ENCODE results near the gene PCSK1.
"Not testable (repeated sequence)": the region's sequence is repeated elsewhere in the genome, so short reads cannot be mapped to it uniquely, and the experiment has no call there.

Gene PCSK1

GRCh38 chr5:96374653-96375052 lies 58.4 kb downstream of the PCSK1 start:
- no peak for DNase-seq (ENCODE audit: low read depth in 1 of 2, low spot score in 1 of 2)

- no peak for DNase-seq (ENCODE audit: low read depth in 1 of 2, low spot score in 1 of 2)
Observed at GRCh38 chr5:96373381-96373733, 59.7 kb downstream of the PCSK1 start.

DNA sequence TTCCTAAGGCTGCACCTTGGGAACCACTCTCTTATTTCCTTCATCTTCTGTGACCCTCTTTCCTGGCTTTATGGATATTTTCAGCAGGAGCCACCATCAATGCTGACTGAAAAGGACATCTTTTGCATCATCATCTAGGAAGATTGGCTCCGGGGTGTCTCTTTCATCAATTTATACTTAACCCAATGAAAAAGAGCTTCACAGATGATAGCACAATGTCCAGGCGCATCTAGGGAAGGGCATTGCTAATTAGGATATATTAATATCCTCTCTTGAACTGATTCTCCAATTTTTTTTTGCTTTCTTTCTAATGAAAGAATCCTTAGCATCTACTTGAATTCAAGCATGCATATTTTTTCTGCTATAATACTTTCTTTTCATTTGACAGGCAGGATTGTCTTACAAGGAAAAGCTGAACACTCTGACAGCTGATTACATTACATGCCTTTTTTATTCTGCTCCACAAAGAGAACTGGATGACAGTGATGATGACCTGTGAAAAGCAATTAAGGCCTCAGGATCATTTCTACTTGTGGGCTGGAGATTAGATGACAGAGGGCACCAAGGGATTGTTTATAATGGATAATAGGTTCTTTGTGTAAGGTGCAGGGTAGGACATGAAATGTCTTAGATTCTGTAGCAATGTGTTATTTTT lies 60.2 kb downstream of the PCSK1 start:
- no peak for DNase-seq (ENCODE audit: low read depth in 1 of 2, low spot score in 1 of 2)

- DNase-seq (ENCODE audit: low read depth in 1 of 2, low spot score in 1 of 2) = no peak
Observed at GRCh38 chr5:96370976-96371375, 62.1 kb downstream of the PCSK1 start.

DNA sequence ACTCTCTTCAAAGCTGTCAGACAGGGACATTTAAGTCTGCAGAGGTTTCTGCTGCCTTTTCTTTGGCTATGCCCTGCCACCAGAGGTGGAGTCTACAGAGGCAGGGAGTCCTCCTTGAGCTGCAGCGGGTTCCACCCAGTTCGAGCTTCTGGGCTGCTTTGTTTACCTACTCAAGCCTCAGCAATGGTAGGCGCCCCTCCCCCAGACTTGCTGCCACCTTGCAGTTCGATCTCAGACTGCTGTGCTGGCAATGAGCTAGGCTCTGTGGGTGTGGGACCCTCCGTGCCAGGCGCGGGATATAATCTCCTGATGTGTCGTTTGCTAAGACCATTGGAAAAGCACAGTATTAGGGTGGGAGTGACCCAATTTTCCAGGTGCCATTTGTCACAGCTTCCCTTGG lies 65.7 kb downstream of the PCSK1 start:
- not testable (repeated sequence) for DNase-seq (ENCODE audit: low read depth in 1 of 2, low spot score in 1 of 2)

DNA sequence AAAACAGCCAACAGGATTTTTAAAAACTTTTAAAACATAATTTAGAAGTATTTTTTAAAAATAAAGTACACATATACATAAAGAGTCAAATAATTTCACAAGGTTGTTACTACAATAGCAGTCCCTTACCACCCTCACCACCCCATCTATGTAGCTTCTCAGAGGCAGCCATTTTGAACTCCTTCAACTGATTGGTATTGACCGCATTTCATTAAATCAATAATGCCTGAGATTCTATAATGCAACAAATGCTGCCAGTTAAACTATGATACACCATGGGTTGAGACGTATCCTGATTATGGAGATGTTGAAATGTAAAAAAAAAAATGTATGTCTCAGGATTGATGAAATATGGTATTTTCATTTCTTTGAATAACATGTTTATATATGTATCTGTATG lies 78.8 kb downstream of the PCSK1 start:
- DNase-seq (ENCODE audit: low read depth in 1 of 2, low spot score in 1 of 2) = no peak

DNA sequence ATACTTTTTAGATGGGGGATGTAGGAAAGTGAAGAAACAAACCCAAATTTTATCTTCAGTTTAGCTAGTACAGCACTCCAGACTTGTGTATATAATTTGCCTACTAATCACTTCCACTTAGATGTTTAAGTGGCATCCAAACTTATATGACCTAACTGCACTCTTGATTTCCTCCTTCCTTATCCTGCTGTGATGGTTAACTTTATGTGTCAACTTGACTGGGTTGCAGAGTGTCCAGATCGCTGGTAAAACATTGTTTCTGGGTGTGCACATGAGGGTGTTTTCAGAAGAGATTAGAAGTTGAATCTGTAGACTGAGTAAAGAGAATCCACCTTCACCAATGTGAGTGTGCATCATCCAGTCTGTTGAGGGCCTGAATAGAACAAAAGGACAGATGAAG lies 79.8 kb downstream of the PCSK1 start:
- no peak for DNase-seq (ENCODE audit: low read depth in 1 of 2, low spot score in 1 of 2)

- DNase-seq (ENCODE audit: low read depth in 1 of 2, low spot score in 1 of 2) = no peak
Observed at GRCh38 chr5:96350678-96351077, 82.4 kb downstream of the PCSK1 start.

DNA sequence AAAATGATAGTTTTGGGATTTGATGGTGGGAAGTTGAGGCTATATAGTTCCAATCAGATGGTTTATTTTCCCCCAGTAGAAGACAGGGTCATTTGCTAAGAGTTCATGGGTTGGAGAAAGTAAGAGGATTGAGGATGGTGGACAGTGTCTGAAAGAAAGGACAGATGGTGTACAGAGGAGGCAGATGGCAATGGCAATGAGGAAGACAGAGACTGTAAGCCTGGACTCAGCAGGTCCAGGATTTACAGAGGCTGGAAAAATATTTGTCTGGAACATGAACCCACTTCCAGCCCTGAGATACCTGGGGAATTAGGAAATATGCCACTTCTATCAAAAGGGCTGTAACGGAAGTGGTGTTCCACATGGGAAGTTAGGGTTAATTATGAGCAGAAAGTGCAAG lies 84.5 kb downstream of the PCSK1 start:
- DNase-seq (ENCODE audit: low read depth in 1 of 2, low spot score in 1 of 2) = no peak

DNA sequence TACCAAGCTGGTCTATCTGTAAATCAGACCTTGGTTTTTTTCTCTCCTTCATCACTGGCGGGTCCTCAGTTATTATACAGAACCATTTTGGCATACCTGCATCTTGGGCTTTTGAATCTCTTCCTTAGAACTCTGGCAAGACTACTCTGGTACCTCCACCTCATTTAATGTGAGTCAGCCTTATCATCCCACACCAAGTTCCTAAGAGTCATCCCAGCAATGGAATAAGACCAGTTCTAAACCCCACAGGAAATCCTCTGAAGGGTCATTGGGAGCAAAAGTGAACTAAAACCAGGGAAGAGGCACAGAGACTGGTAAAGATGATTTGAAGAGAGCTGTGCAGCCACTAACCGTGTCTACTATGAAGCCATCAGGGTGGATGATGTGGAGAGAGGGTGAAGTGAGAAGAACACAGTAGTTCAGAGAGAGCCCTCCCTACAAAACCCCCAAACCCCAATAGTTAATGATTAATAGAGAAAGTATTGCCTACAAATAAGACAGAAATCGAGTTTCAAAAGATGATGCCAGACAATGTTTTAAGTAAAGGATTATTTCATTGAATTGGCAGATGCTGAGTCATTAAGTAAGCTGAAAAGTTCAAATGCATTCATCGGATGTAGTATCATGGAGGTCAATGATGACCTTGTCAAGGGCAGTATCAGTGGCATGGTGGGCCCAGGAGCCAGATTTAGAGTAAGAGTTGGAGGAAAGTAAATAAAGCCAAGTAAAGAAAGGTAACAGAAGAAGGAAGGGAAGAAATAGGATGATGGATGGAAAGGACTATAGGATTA lies 85.4 kb downstream of the PCSK1 start:
- DNase-seq (ENCODE audit: low read depth in 1 of 2, low spot score in 1 of 2) = no peak

GRCh38 chr5:96344678-96345577 lies 88.1 kb downstream of the PCSK1 start:
- DNase-seq (ENCODE audit: low read depth in 1 of 2, low spot score in 1 of 2) = no peak

- no peak for DNase-seq (ENCODE audit: low read depth in 1 of 2, low spot score in 1 of 2)
Observed at GRCh38 chr5:96343094-96343493, 90.0 kb downstream of the PCSK1 start.

DNA sequence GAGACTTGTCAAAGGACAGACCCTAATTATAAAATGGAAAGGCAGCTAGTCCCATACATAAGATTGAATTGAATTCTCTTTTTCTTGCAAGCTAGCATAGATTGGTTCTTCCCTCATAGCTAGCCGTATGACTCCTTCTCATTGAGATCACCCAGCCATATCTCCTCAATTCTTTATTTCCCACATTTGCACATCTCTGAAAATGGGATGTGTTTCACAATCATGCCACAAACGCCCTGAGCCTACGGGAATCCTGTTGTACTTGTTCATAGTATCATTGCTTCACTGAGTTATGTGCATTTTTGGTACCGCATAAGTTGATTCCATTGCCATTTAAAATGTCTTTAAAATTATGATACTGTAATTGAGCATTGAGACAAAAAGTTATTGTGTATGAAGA lies 90.5 kb downstream of the PCSK1 start:
- DNase-seq (ENCODE audit: low read depth in 1 of 2, low spot score in 1 of 2) = no peak

Data from activated CD4-positive, alpha-beta T cell treated with anti-CD3 and anti-CD28 coated beads, Interleukin-2, amount 50 U/mL, for 24 hours (primary cell).